ENCODE measurements around the gene NANOS1. TPM values are rescaled to one million over a fixed set of nuclear protein-coding genes. Genes with fewer than 3 reads are reported as not detected.
"Not testable (repeated sequence)": the region's sequence is repeated elsewhere in the genome, so short reads cannot be mapped to it uniquely, and the experiment has no call there.

The NANOS1 gene
- total and polyA plus RNA-seq, 5 donors from 2014 or later = 0.27 TPM; not detected in 4

- H3K27ac Mint-ChIP-seq = peak overlapping the region in 1 of 3 donors; percentile 57
- peaks cover 0 to 3% (median 0%) of the 10 kb centered on the region in 7 donors for H3K9me3 Mint-ChIP-seq
Measured at GRCh38 chr10:119022846-119023552, 6.5 kb upstream of the NANOS1 start.

GRCh38 chr10:119023553-119023868, 6.0 kb upstream of the NANOS1 start:
- Histone ChIP-seq H3K9me3 (ENCODE audit: control insufficient read depth in 2 of 2, low read length in 2 of 2) (no peaks in the 10 kb centered on the region), H3K27ac (ENCODE audit: insufficient read depth, low read length, poor library complexity, severe bottlenecking) (no peak overlapping the region), H3K4me1 (ENCODE audit: control insufficient read depth, insufficient read depth, low read length, poor library complexity, severe bottlenecking) (no peaks in the 10 kb centered on the region), H3K27me3 (ENCODE audit: control insufficient read depth, insufficient read depth, low read length) (no peaks in the 10 kb centered on the region), H3K36me3 (ENCODE audit: control insufficient read depth, insufficient read depth, low read length) (no peaks in the 10 kb centered on the region), H3K4me3 (ENCODE audit: low read depth, low read length) (no peak overlapping the region)
- ATAC-seq (ENCODE audit: low read depth in 2 of 2) (no peak), DNase-seq (no peak)
- Mint-ChIP-seq H3K27ac (no peak overlapping the region), H3K27me3 (peaks cover 23% of the 10 kb centered on the region), H3K36me3 (no peaks in the 10 kb centered on the region), H3K4me1 (peaks cover 0 to 9% (median 2%) of the 10 kb centered on the region in 4 donors), H3K4me3 (no peak overlapping the region), H3K9me3 (peaks cover 0 to 3% (median 0%) of the 10 kb centered on the region in 7 donors)

More at GRCh38 chr10:119022846-119023552, 6.5 kb upstream of the NANOS1 start:
- Histone ChIP-seq H3K4me1 (ENCODE audit: control insufficient read depth, insufficient read depth, low read length, poor library complexity, severe bottlenecking) (no peaks in the 10 kb centered on the region), H3K36me3 (ENCODE audit: control insufficient read depth, insufficient read depth, low read length) (no peaks in the 10 kb centered on the region), H3K27me3 (ENCODE audit: control insufficient read depth, insufficient read depth, low read length) (no peaks in the 10 kb centered on the region), H3K27ac (ENCODE audit: insufficient read depth, low read length, poor library complexity, severe bottlenecking) (no peak overlapping the region), H3K4me3 (ENCODE audit: low read depth, low read length) (no peak overlapping the region), H3K9me3 (ENCODE audit: control insufficient read depth in 2 of 2, low read length in 2 of 2) (no peaks in the 10 kb centered on the region)
- Mint-ChIP-seq H3K4me1 (peaks cover 0 to 4% (median 0%) of the 10 kb centered on the region in 4 donors), H3K4me3 (peak overlapping the region in 1 of 4 donors; percentile 11), H3K36me3 (no peaks in the 10 kb centered on the region), H3K27me3 (peaks cover 19% of the 10 kb centered on the region)
- ATAC-seq (ENCODE audit: low read depth in 2 of 2) = no peak
- no peak for DNase-seq

GRCh38 chr10:119024882-119025281, 4.6 kb upstream of the NANOS1 start:
- H3K27me3 ChIP-seq (ENCODE audit: control insufficient read depth, insufficient read depth, low read length) = no peaks in the 10 kb centered on the region
- Mint-ChIP-seq H3K9me3 (no peaks in the 10 kb centered on the region), H3K4me3 (no peak overlapping the region), H3K27ac (peak overlapping the region in 1 of 3 donors; percentile 46), H3K27me3 (peaks cover 18% of the 10 kb centered on the region), H3K36me3 (no peaks in the 10 kb centered on the region), H3K4me1 (peaks cover 0 to 14% (median 3%) of the 10 kb centered on the region in 4 donors)
- no peaks in the 10 kb centered on the region for H3K9me3 ChIP-seq (ENCODE audit: control insufficient read depth in 2 of 2, low read length in 2 of 2)
- H3K4me1 ChIP-seq (ENCODE audit: control insufficient read depth, insufficient read depth, low read length, poor library complexity, severe bottlenecking) = peaks cover 7% of the 10 kb centered on the region
- no peak for ATAC-seq (ENCODE audit: low read depth in 2 of 2)
- DNase-seq = no peak
- no peak overlapping the region for H3K27ac ChIP-seq (ENCODE audit: insufficient read depth, low read length, poor library complexity, severe bottlenecking)
- no peaks in the 10 kb centered on the region for H3K36me3 ChIP-seq (ENCODE audit: control insufficient read depth, insufficient read depth, low read length)
- H3K4me3 ChIP-seq (ENCODE audit: low read depth, low read length) = no peak overlapping the region

- Mint-ChIP-seq H3K9me3 (no peaks in the 10 kb centered on the region), H3K36me3 (no peaks in the 10 kb centered on the region), H3K4me3 (no peak overlapping the region), H3K27ac (no peak overlapping the region), H3K4me1 (peaks cover 0 to 14% (median 3%) of the 10 kb centered on the region in 4 donors), H3K27me3 (peaks cover 18% of the 10 kb centered on the region)
- H3K4me1 ChIP-seq (ENCODE audit: control insufficient read depth, insufficient read depth, low read length, poor library complexity, severe bottlenecking) = peaks cover 7% of the 10 kb centered on the region
- H3K27ac ChIP-seq (ENCODE audit: insufficient read depth, low read length, poor library complexity, severe bottlenecking) = no peak overlapping the region
- no peak for ATAC-seq (ENCODE audit: low read depth in 2 of 2)
- H3K27me3 ChIP-seq (ENCODE audit: control insufficient read depth, insufficient read depth, low read length) = no peaks in the 10 kb centered on the region
- no peaks in the 10 kb centered on the region for H3K9me3 ChIP-seq (ENCODE audit: control insufficient read depth in 2 of 2, low read length in 2 of 2)
- no peak for DNase-seq
- no peak overlapping the region for H3K4me3 ChIP-seq (ENCODE audit: low read depth, low read length)
- no peaks in the 10 kb centered on the region for H3K36me3 ChIP-seq (ENCODE audit: control insufficient read depth, insufficient read depth, low read length)
Measured at GRCh38 chr10:119025336-119025735, 4.2 kb upstream of the NANOS1 start.

GRCh38 chr10:119025776-119026175, 3.7 kb upstream of the NANOS1 start:
- Mint-ChIP-seq H3K27ac (no peak overlapping the region), H3K36me3 (no peaks in the 10 kb centered on the region), H3K4me3 (no peak overlapping the region), H3K27me3 (peaks cover 17% of the 10 kb centered on the region), H3K9me3 (no peaks in the 10 kb centered on the region), H3K4me1 (peaks cover 0 to 16% (median 3%) of the 10 kb centered on the region in 4 donors)
- no peak for ATAC-seq (ENCODE audit: low read depth in 2 of 2)
- Histone ChIP-seq H3K36me3 (ENCODE audit: control insufficient read depth, insufficient read depth, low read length) (no peaks in the 10 kb centered on the region), H3K4me1 (ENCODE audit: control insufficient read depth, insufficient read depth, low read length, poor library complexity, severe bottlenecking) (peaks cover 11% of the 10 kb centered on the region), H3K4me3 (ENCODE audit: low read depth, low read length) (no peak overlapping the region), H3K27ac (ENCODE audit: insufficient read depth, low read length, poor library complexity, severe bottlenecking) (no peak overlapping the region), H3K27me3 (ENCODE audit: control insufficient read depth, insufficient read depth, low read length) (no peaks in the 10 kb centered on the region), H3K9me3 (ENCODE audit: control insufficient read depth in 2 of 2, low read length in 2 of 2) (no peaks in the 10 kb centered on the region)
- DNase-seq = no peak

GRCh38 chr10:119026301-119027110, 3.0 kb upstream of the NANOS1 start:
- Mint-ChIP-seq H3K36me3 (no peaks in the 10 kb centered on the region), H3K27ac (peak overlapping the region in 1 of 3 donors; percentile 60), H3K27me3 (peaks cover 21% of the 10 kb centered on the region), H3K4me1 (peaks cover 0 to 23% (median 9%) of the 10 kb centered on the region in 4 donors), H3K9me3 (no peaks in the 10 kb centered on the region), H3K4me3 (peak overlapping the region in 2 of 4 donors; percentile 83 to 86)
- ATAC-seq (ENCODE audit: low read depth in 2 of 2) = no peak
- Histone ChIP-seq H3K36me3 (ENCODE audit: control insufficient read depth, insufficient read depth, low read length) (no peaks in the 10 kb centered on the region), H3K27me3 (ENCODE audit: control insufficient read depth, insufficient read depth, low read length) (no peaks in the 10 kb centered on the region), H3K27ac (ENCODE audit: insufficient read depth, low read length, poor library complexity, severe bottlenecking) (no peak overlapping the region), H3K4me1 (ENCODE audit: control insufficient read depth, insufficient read depth, low read length, poor library complexity, severe bottlenecking) (peaks cover 12% of the 10 kb centered on the region), H3K4me3 (ENCODE audit: low read depth, low read length) (no peak overlapping the region), H3K9me3 (ENCODE audit: control insufficient read depth in 2 of 2, low read length in 2 of 2) (no peaks in the 10 kb centered on the region)
- DNase-seq = no peak

- H3K36me3 ChIP-seq (ENCODE audit: control insufficient read depth, insufficient read depth, low read length) = peaks cover 11% of the 10 kb centered on the region
Measured at GRCh38 chr10:119028445-119028899, 1.0 kb upstream of the NANOS1 start.

More at GRCh38 chr10:119028445-119028899, 1.0 kb upstream of the NANOS1 start:
- not testable (repeated sequence) for H3K9me3 Mint-ChIP-seq; ATAC-seq (ENCODE audit: low read depth in 2 of 2); H3K4me3 ChIP-seq (ENCODE audit: low read depth, low read length); H3K27me3 ChIP-seq (ENCODE audit: control insufficient read depth, insufficient read depth, low read length); H3K36me3 Mint-ChIP-seq; H3K9me3 ChIP-seq (ENCODE audit: control insufficient read depth in 2 of 2, low read length in 2 of 2); DNase-seq; H3K27ac ChIP-seq (ENCODE audit: insufficient read depth, low read length, poor library complexity, severe bottlenecking)
- peak overlapping the region in 3 of 4 donors; percentile 80 to 86 (median 82) for H3K4me3 Mint-ChIP-seq
- peaks cover 4 to 26% (median 15%) of the 10 kb centered on the region in 4 donors for H3K4me1 Mint-ChIP-seq
- peaks cover 12% of the 10 kb centered on the region for H3K4me1 ChIP-seq (ENCODE audit: control insufficient read depth, insufficient read depth, low read length, poor library complexity, severe bottlenecking)
- H3K27ac Mint-ChIP-seq = peak overlapping the region in 1 of 3 donors; percentile 31
- H3K27me3 Mint-ChIP-seq = peaks cover 21% of the 10 kb centered on the region
